NCI-H1105 (cell line): ENCODE data around the gene CASKIN2.

Source experiments
- DNase-seq: peaks from one replicate; lab custom pipeline; 2025; lab: John Stamatoyannopoulos, UW

CASKIN2 gene

DNA sequence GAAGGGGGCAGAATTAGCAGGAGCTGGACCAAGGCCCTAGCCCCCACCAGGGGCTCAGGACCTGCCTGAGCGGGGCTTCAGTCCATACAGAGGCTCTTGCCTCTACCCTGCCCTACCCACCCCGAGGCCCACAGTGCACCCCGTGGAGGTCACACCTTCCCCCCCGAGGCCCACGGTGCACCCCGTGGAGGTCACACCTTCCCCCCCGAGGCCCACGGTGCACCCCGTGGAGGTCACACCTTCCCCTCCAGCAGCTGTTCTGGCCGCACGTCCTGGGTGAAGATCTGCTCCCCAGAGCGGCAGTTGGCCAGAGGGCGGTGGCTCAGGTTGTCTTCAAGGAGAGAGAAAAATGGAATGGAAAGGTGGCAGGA lies 11.4 kb downstream of the CASKIN2 start:
- DNase-seq = no peak

GRCh38 chr17:75503337-75503950 lies 11.9 kb downstream of the CASKIN2 start:
- no peak for DNase-seq

- DNase-seq = no peak
Measured at GRCh38 chr17:75502721-75503329, 12.5 kb downstream of the CASKIN2 start.

GRCh38 chr17:75502072-75502720 lies 13.1 kb downstream of the CASKIN2 start:
- no peak for DNase-seq

- no peak for DNase-seq
Measured at GRCh38 chr17:75501378-75502071, 13.8 kb downstream of the CASKIN2 start.

GRCh38 chr17:75500419-75501216 lies 14.7 kb downstream of the CASKIN2 start:
- no peak for DNase-seq

DNA sequence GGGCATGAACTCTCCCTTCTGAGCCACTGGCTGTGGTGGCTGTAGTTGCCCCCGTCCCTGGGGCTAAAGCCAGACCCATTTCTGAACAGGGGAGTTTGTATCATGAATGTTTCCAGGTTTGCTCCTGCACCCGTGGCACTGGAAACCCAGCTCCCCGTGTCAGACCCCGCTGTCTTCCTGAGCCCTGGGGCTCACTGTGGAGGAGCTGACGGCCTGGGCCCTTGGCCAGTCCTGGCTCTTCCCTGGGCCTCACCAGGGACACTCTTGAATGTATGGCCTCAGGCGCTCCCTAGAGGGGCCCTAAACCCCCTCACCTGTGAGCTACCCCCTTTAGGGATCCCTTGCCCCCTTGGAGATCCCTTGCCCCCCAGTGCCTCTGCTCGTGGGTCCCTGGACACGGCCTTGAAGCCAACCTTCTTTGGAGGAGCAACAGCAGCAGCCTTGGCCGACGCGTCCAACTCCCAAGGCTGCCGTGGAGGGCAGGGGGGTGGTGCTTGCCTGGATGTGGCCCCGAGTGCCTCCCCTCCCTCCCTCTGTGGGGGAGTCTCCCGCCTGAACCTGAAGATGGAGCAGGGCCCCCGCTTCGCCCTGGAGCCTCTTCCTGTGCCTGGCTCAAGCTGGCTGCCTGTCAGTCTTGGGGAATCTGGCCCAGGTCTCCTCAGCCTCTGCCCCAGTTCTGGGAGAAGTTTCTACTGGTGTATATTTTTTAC lies 15.9 kb downstream of the CASKIN2 start:
- no peak for DNase-seq

DNA sequence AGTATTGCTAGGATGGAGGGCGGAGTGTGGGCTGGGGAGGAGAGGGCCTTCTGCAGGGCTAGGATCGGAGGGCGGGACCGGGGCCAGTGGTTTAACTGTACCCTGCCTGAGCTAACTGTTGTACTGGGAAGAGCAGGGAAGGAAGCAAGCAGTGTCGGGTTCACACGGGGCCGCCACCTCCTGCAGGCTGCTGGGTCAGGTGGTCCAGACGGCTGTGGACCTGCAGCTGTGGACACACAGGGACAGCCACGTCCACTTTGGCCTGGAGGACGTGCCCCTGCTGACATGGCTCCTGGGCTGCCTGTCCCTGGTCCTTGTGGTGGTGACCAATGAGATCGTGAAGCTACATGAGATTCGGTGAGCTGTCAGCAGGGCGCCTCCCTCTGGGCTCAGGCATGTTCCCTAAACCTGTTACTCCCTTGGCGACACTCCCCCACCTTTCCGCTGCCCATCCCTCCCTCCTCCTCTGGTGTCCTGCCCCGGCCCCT lies 16.6 kb downstream of the CASKIN2 start:
- no peak for DNase-seq

- DNase-seq = no peak
Measured at GRCh38 chr17:75498039-75498725, 17.2 kb downstream of the CASKIN2 start.

GRCh38 chr17:75496005-75496404 lies 19.3 kb downstream of the CASKIN2 start:
- DNase-seq = no peak

DNA sequence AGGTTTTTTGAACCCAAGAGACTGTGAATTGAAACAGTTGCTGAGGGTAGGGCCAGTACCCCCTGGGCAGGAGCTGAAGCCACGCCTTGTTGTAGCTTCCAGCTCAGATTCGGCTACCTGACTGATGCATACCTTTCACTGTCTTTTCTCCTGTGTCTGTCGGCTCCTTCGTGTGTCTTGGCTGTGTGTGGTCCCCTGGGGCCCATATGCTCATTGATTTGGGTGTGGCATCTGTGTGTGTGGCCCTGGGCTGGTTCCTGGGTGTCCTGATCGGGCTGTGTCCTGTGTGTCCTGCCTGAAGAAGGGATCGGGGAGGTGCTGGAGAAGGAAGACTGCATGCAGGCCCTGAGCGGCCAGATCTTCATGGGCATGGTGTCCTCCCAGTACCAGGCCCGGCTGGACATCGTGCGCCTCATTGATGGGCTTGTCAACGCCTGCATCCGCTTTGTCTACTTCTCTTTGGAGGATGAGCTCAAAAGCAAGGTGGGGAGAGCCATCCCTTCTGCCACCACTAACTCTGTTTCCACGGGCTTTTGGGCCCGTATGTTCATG lies 20.9 kb downstream of the CASKIN2 start:
- no peak for DNase-seq

- no peak for DNase-seq
Measured at GRCh38 chr17:75493476-75494129, 21.7 kb downstream of the CASKIN2 start.

DNA sequence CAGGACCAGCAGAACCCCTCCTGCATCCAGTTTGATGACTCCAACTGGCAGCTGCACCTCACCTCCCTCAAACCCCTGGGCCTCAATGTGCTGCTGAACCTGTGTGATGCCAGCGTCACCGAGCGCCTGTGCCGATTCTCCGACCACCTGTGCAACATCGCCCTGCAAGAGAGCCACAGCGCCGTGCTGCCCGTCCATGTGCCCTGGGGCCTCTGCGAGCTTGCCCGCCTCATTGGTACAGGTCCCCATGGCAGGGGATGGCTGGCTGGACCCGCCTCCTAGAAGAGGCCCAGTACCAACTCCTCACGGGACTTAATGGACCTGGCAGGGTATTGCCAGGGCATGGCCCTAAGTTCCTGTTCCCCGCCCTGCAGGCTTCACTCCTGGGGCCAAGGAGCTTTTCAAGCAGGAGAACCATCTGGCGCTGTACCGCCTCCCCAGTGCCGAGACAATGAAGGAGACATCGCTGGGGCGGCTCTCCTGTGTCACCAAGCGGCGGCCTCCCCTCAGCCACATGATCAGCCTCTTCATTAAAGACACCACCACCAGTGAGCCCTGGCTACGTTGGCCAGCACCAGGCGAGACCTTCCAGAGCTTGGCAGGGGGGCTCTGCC lies 22.7 kb downstream of the CASKIN2 start:
- no peak for DNase-seq

DNA sequence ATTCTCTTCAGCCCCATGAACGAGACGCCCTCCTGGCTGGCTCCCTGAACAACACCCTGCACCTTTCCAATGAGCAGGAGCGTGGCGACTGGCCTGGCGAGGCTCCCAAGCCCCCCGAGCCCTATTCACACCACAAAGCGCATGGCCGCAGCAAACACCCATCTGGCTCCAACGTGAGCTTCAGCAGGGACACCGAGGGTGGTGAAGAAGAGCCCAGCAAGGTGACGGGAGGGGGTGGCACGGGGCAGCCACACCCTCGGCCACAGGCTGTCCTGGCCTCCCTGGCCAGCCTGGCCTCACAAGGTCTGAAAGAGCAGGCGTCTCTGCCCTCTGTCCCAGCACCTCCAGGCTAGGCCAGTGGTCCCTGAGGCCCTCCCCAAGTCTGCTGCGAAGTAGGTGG lies 23.7 kb downstream of the CASKIN2 start:
- DNase-seq = no peak

DNA sequence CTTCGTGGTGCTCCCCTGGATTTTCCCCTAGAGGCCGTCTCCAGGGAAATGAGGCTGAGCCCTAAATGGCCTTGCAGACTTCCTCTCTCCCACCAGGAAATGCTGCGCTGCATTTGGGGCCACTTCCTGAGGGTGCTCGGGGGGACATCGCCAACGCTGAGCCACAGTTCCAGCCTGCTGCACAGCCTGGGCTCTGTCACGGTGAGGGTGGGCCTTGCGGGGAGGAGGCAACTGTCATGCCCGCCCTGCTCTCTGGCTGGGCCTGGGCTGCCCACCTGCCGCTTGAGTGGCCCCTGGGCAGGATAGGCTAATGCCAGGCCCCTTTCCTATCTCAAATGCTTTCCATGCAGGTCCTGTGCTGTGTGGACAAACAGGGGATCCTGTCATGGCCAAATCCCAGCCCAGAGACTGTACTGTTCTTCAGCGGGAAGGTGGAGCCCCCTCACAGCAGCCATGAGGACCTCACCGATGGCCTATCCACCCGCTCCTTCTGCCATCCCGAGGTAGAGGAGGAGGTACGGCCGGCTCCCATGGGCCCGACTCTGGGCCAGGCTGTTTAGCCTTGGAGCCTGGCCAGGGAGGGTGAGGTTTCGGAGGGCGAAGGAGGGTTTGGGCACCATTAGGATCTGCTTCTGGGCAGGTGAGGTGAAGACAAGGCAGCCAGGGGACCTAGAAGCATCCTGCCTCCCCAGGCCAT lies 24.2 kb downstream of the CASKIN2 start:
- DNase-seq = no peak

- DNase-seq = no peak
Measured at GRCh38 chr17:75490173-75490743, 25.1 kb downstream of the CASKIN2 start.

- DNase-seq = no peak
Measured at GRCh38 chr17:75489511-75489955, 25.8 kb downstream of the CASKIN2 start.
